ENCODE results near the gene DAZL.

The DAZL gene

GRCh38 chr3:16599694-16600093 lies 5.5 kb downstream of the DAZL start:
- TF ChIP-seq SPI1 (IDR thresholded peaks at IDR 0.05; ENCODE audit: low read depth, low read length) (no peak), POLR2AphosphoS5 (IDR thresholded peaks at IDR 0.05; ENCODE audit: low read depth, low read length) (no peak), TAF1 (IDR thresholded peaks at IDR 0.05; ENCODE audit: low read depth, low read length) (no peak), PAX5 (IDR thresholded peaks at IDR 0.05; ENCODE audit: insufficient read depth, low read length, severe bottlenecking) (no peak), POLR2A (IDR thresholded peaks at IDR 0.05; ENCODE audit: low read depth, low read length) (no peak), POU2F2 (IDR thresholded peaks at IDR 0.05; ENCODE audit: low read depth, low read length) (no peak)
- DNase-seq (ENCODE audit: insufficient read length, low spot score), result no peak
- no peak for FAIRE-seq

- FAIRE-seq, result peak; percentile 74
- TF ChIP-seq POU2F2 (IDR thresholded peaks at IDR 0.05; ENCODE audit: low read depth, low read length) (no peak), POLR2A (IDR thresholded peaks at IDR 0.05; ENCODE audit: low read depth, low read length) (no peak), SPI1 (IDR thresholded peaks at IDR 0.05; ENCODE audit: low read depth, low read length) (no peak), POLR2AphosphoS5 (IDR thresholded peaks at IDR 0.05; ENCODE audit: low read depth, low read length) (no peak), PAX5 (IDR thresholded peaks at IDR 0.05; ENCODE audit: insufficient read depth, low read length, severe bottlenecking) (no peak), TAF1 (IDR thresholded peaks at IDR 0.05; ENCODE audit: low read depth, low read length) (no peak)
- DNase-seq (ENCODE audit: insufficient read length, low spot score), result no peak
Observed at GRCh38 chr3:16596352-16597032, 8.7 kb downstream of the DAZL start.

GRCh38 chr3:16595778-16596177 lies 9.4 kb downstream of the DAZL start:
- TF ChIP-seq TAF1 (IDR thresholded peaks at IDR 0.05; ENCODE audit: low read depth, low read length) (no peak), SPI1 (IDR thresholded peaks at IDR 0.05; ENCODE audit: low read depth, low read length) (no peak), PAX5 (IDR thresholded peaks at IDR 0.05; ENCODE audit: insufficient read depth, low read length, severe bottlenecking) (no peak), POLR2AphosphoS5 (IDR thresholded peaks at IDR 0.05; ENCODE audit: low read depth, low read length) (no peak), POU2F2 (IDR thresholded peaks at IDR 0.05; ENCODE audit: low read depth, low read length) (no peak), POLR2A (IDR thresholded peaks at IDR 0.05; ENCODE audit: low read depth, low read length) (no peak)
- FAIRE-seq (no peak), DNase-seq (ENCODE audit: insufficient read length, low spot score) (no peak)

- DNase-seq (ENCODE audit: insufficient read length, low spot score) (no peak), FAIRE-seq (peak; percentile 84)
- TF ChIP-seq POU2F2 (IDR thresholded peaks at IDR 0.05; ENCODE audit: low read depth, low read length) (no peak), PAX5 (IDR thresholded peaks at IDR 0.05; ENCODE audit: insufficient read depth, low read length, severe bottlenecking) (no peak), POLR2A (IDR thresholded peaks at IDR 0.05; ENCODE audit: low read depth, low read length) (no peak), TAF1 (IDR thresholded peaks at IDR 0.05; ENCODE audit: low read depth, low read length) (no peak), POLR2AphosphoS5 (IDR thresholded peaks at IDR 0.05; ENCODE audit: low read depth, low read length) (no peak), SPI1 (IDR thresholded peaks at IDR 0.05; ENCODE audit: low read depth, low read length) (peak; percentile 89)
Observed at GRCh38 chr3:16589867-16590624, 15.2 kb downstream of the DAZL start.

- FAIRE-seq, result no peak
- TF ChIP-seq POU2F2 (IDR thresholded peaks at IDR 0.05; ENCODE audit: low read depth, low read length) (no peak), POLR2AphosphoS5 (IDR thresholded peaks at IDR 0.05; ENCODE audit: low read depth, low read length) (no peak), PAX5 (IDR thresholded peaks at IDR 0.05; ENCODE audit: insufficient read depth, low read length, severe bottlenecking) (no peak), TAF1 (IDR thresholded peaks at IDR 0.05; ENCODE audit: low read depth, low read length) (no peak), SPI1 (IDR thresholded peaks at IDR 0.05; ENCODE audit: low read depth, low read length) (peak; percentile 57; the same call in 1 of the 2 replicates), POLR2A (IDR thresholded peaks at IDR 0.05; ENCODE audit: low read depth, low read length) (no peak)
Observed at GRCh38 chr3:16589120-16589519, 16.1 kb downstream of the DAZL start.

GRCh38 chr3:16587681-16588060 lies 17.6 kb downstream of the DAZL start:
- DNase-seq (ENCODE audit: insufficient read length, low spot score) (no peak), FAIRE-seq (no peak)
- TF ChIP-seq POLR2AphosphoS5 (IDR thresholded peaks at IDR 0.05; ENCODE audit: low read depth, low read length), result no peak
- no peak for TF ChIP-seq POU2F2 (IDR thresholded peaks at IDR 0.05; ENCODE audit: low read depth, low read length)

More at GRCh38 chr3:16589120-16589519, 16.1 kb downstream of the DAZL start:
- no peak for DNase-seq (ENCODE audit: insufficient read length, low spot score)

GRCh38 chr3:16587047-16587680 lies 18.1 kb downstream of the DAZL start:
- FAIRE-seq, result peak; percentile 23
- no peak for DNase-seq (ENCODE audit: insufficient read length, low spot score)
- TF ChIP-seq POLR2A (IDR thresholded peaks at IDR 0.05; ENCODE audit: low read depth, low read length), result no peak
- TF ChIP-seq TAF1 (IDR thresholded peaks at IDR 0.05; ENCODE audit: low read depth, low read length), result no peak
- TF ChIP-seq PAX5 (IDR thresholded peaks at IDR 0.05; ENCODE audit: insufficient read depth, low read length, severe bottlenecking), result no peak
- TF ChIP-seq SPI1 (IDR thresholded peaks at IDR 0.05; ENCODE audit: low read depth, low read length), result no peak
- no peak for TF ChIP-seq POLR2AphosphoS5 (IDR thresholded peaks at IDR 0.05; ENCODE audit: low read depth, low read length)
- TF ChIP-seq POU2F2 (IDR thresholded peaks at IDR 0.05; ENCODE audit: low read depth, low read length), result no peak

GRCh38 chr3:16584880-16585279 lies 20.3 kb downstream of the DAZL start:
- DNase-seq (ENCODE audit: insufficient read length, low spot score) (no peak), FAIRE-seq (no peak)
- no peak for TF ChIP-seq POLR2AphosphoS5 (IDR thresholded peaks at IDR 0.05; ENCODE audit: low read depth, low read length)

- TF ChIP-seq POLR2AphosphoS5 (IDR thresholded peaks at IDR 0.05; ENCODE audit: low read depth, low read length), result no peak
- TF ChIP-seq POLR2A (IDR thresholded peaks at IDR 0.05; ENCODE audit: low read depth, low read length), result no peak
- TF ChIP-seq TAF1 (IDR thresholded peaks at IDR 0.05; ENCODE audit: low read depth, low read length), result no peak
- no peak for TF ChIP-seq SPI1 (IDR thresholded peaks at IDR 0.05; ENCODE audit: low read depth, low read length)
- TF ChIP-seq PAX5 (IDR thresholded peaks at IDR 0.05; ENCODE audit: insufficient read depth, low read length, severe bottlenecking), result no peak
- no peak for TF ChIP-seq POU2F2 (IDR thresholded peaks at IDR 0.05; ENCODE audit: low read depth, low read length)
- FAIRE-seq (no peak), DNase-seq (ENCODE audit: insufficient read length, low spot score) (no peak)
Observed at GRCh38 chr3:16583551-16583950, 21.7 kb downstream of the DAZL start.

Data from GM12891 (cell line).